MV-4-11 (cell line): Measurements from ENCODE around the gene NCKAP5.

Experiments used
- DNase-seq: peaks from one replicate; lab custom pipeline; 2025; lab: John Stamatoyannopoulos, UW

Gene NCKAP5

DNA sequence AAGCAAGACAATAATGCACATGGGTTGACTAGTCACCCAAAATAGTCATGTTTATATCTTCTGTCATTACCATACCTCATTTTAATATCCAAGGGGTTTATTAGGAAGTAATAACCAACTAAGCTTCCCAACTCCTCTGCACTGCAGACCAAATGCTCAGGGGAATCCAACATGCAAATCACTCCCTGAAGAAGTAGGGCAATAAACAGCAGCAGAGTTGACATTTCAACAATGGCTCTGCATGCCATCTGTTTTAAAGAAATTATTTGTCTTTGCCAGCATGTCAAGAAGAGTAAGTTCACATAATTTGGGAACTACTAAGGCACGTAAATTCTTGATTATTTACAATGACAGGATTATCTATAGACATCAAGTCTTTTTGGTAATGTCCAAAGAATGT, 813.9 kb downstream of the NCKAP5 start:
- no peak for DNase-seq

DNA sequence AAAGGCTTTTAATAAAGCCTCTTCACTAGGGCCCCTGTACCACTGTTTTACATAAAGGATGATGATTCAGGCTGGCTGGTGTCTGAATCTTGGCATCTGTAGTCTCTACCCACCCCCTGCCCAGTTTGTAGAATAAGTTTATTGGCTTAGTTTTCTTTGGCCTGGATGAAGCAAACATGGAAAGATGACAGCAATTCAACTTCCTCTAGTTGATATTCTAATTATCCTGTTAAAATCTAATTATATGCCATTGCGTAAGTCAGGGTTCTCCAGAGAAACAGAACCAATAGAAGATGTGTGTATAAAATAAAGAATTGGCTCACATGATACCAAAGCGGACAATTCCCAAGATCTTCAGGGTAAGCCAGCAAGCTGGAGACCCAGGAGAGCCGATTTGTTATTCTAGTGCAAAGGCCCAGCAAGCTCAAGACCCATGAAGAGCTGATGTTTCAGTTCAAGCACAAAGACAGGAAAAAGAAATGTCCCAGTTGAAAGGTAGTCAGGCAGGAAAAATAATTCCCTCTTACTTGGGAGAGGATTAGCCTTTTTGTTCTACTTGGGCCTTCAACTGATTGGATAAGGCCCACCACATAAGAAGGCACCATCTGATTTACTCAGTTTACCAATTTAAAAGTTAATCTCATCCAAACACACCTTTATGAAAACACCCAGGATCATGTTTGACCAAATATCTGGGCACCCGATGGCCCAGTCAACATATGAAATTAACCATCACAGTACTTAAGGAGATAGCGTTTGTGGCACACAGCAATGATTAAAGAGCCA, 815.6 kb downstream of the NCKAP5 start:
- no peak for DNase-seq

DNA sequence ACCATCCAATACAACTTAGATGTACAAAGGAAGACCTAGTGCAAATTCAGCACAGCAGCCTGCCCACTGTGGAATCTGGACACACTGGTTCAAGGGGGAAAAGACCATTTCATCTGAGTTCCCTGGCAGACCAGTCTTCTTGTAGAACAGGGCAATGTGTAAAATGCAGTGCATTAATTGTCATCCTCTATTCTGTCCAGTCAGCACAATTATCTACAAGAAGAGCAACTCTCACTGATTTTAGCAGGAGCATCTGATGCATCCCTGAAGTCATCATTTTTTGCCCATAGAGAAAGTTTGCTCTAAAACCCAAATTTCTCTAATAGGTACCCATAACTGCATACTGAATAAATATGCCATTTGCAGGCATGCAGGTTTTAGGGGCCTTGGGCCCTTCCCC, 816.4 kb downstream of the NCKAP5 start:
- DNase-seq: no peak

DNA sequence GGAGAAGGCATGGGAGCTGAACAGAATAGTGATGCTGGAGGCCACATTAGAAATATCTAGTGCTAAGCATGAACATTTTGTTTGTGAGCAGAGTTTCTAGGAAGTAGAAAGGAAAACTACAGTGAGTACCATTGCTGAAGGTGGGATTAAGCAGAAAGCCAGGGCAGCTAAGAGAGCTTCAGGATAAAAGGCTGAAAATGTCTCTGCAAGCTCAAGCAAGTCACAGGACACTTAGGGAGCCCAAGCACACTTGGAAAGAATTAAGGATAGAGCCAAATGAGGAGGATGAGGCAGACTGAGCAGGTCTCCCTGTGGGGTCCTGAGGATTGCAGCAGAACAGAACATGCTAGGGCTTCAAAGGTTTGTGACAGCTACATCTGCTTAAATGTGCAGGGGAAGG, 817.7 kb downstream of the NCKAP5 start:
- no peak for DNase-seq

DNA sequence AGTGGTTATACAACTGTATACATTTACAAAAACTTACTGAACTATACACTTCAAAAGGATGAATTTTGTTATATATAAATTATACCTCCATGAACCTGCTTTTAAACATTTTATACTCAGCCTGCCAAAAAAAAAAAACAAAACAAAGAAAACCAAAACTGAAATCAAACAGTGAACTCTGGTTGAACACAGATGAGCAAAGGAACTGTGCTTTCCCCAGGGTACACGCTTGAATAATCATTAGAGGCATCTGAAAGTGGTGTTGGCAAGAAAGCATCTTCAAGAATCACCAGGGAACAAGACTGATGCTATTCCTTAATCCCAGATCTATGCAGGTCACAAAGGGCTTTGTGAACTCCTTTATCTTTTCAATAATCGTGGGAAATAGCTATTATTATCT, 821.2 kb downstream of the NCKAP5 start:
- no peak for DNase-seq

DNA sequence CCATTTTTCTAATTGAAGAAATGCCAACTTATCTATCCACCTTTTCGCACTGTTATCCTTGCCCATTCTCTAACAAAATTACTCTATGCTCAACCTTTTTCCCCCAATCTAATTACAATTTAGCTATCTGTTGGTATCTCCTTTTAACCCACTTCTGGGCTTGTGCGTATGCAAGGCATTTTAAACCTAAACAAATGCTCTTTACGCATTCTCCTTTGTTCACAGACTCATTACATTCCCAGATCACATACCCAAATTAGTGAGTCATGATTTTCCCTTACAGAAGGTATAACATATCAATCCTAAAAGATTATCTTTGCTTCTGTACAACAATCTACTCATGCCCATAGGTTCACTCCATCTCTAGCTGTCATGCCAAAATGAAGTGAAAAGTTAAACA, 826.5 kb downstream of the NCKAP5 start:
- no peak for DNase-seq

DNA sequence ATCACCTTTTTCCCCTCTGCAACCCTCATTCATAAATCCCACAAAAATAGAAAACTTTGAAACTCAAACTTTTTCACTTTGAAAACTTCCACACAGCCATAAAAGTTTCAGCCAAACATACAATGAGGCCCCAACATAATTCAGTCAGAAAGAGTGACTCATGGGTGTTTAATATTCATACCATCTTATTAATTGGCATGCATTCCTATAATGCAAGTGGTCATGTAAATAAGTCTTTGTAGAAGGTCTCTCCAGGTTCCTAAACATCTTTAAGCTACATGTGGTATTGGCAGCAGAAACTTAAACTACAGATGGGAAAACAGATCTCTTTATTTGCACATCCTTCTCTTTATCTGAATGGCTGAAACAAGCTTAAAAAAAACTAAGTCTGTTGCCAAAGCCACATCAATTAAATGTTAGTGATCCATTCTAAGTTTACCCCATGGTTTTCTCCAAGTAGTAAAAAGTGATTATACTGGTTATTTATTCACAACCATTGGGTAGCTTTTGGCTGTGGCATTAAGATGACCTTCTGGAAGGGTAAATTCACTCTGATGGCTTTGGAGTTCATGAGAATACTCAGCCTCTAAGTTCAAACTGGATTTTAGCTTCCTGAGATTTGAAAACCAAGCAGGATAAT, 828.1 kb downstream of the NCKAP5 start:
- DNase-seq: no peak

DNA sequence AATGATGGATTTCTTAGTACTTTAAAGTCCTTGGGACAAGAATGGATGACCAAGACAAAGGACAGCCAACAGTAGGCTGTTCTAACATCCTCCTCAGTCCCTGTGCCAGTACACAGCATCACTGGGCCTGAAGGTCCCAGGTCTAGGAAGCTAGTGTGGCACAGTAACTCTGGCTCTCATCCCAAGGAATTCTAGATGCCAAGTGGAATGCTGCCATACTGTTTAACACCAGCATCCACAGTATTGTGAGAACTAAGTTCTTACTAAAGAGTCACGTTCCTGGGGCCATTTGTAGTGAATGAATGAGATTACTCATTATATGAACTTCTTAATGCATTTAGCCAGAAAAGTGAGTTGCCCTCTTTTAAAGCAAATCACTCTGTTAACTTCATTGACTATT, 830.0 kb downstream of the NCKAP5 start:
- no peak for DNase-seq

DNA sequence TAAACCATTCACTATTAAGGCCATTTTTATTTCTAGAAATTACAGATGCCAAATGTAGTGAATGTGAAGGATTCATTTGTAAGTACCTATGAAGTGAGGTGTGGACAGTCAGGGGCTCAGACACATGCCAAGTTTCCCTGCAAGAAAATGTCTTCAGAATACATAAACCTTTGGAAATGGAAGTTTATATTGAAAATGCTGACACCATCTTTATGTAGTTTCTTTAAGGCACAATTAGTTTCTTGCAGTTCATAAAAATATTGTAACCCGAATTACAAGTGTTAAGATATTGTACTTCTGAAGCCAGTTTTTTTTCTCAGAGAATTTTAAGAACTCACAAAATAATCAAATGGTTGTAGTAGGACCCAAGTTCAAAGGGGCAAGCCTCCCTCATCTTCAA, 832.2 kb downstream of the NCKAP5 start:
- DNase-seq: no peak

DNA sequence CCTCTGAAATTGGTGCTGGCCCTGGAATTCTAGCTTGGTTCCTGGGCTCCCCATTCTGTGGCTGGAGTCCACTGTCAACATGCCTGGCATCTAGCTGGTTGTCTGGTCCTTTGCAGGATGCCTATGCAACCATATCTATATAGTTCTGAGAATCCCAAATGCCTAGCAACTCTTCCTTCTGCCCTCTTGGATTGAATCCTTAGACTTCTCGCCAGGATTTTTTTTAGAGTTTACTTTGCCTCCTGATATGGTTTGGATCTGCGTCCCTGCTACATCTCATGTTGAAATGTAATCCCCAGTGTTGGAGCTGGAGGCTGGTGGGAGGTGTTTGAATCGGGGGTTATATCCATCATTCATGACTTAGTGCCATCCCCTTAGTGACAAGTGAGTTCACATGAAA, 833.3 kb downstream of the NCKAP5 start:
- no peak for DNase-seq

DNA sequence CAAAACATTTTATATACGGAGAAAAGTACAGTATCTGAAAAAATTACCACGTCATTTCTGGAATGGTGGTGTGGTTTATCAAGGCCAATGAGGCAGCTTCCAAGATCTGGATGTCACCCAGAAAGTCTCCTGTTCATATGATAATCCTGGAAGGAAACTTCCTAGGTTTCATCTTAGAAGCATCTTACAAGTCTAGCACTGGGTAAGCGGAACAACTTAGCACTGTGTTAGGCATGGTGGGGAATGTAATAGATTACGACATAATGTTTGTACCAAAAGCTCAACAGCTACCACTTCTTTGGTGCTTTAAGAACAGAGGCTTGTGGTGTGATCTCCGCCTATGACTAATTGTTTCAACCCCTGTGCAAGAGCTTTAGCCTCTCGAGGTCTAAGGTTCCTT, 835.2 kb downstream of the NCKAP5 start:
- peak; percentile 84 for DNase-seq

DNA sequence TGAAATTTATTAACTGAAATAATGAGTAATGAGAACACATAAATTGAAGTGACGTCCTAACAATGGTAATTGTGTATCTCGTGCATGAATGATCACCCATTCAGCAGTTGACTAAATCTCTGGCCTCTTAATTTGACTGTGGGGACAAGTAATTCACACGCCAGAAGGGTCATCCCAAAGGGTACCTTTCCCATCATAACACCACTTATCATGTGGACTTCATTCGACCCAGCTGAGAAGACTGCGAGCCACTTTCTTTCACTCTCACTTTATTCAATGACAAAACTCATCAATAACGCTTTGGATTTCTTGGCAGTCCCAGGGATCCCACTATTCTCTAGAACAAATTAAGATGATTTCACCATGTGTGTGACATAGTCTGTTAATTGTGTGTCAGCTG, 835.6 kb downstream of the NCKAP5 start:
- DNase-seq: no peak

DNA sequence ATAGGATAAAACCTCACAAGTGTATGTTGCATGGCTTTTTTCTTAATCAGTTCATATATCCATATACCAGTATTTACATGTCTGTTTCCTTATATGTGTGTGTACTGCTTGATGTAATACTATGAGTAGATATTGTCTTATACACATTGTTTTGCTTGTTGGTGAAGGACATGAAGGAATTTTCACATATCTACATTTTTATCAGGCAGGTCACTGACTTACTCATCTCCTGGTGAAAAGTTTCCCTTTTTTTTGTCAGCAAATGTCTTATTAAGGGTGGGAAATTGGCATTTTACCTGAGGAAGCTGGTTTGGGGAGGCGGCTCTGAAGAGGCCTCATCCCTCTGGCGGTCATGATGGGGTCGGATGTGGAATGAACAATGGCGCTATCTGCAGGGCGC, 836.8 kb downstream of the NCKAP5 start:
- DNase-seq: no peak

DNA sequence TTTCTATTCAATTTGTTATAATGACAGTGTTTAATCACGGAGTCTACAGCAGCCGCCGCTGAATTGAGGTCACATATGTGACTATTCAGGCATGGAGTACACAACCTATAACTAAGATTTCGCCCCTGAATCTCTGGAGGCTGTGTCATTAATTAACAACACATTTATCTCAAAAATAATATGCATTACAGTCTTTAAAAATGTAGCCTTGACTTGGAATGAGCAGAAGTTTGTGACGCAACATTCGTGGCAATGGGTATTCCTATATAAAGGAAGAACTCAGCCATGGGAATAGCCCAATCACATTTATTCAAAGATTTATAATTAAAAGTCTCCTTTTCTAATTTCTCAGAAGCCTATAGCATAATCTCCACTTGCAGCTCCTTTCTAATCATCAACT, 837.7 kb downstream of the NCKAP5 start:
- no peak for DNase-seq

DNA sequence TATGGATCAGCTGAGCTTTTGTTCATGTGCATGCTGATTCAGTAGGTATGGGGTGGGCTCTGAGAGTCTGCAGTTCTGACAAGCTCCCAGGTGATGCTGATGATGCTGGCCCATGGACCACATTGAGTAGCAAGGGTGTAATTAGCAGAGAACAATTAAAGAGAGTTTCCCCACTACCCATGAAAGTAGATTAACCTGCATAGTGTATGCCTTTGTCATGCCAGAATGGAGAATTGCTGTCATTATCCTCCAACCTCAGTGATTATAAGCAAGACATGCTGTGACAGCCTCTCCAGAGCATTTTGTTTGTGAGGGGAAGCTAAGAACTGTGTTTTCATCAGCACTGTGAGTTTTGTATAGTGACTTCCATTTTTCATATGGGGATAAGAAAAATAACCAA, 838.7 kb downstream of the NCKAP5 start:
- DNase-seq: no peak

DNA sequence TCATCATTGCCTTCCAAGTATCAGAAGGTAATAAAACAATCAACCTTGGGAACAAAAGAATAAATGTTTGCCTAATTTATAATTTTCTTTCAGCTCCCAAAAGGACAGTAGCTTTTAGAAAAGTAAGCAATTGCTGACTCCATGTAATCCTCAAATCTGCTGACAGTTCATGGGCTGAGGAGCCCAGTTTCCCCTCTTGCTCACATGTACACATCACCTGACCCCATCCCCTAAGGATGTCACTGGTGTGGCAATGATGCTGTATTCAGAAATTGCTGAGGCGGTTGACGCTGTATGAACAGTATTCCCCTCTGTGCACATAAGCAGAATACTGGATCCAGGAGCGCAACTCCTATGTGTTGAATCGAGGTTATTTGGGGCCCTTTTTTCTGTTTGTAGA, 842.1 kb downstream of the NCKAP5 start:
- DNase-seq: no peak

DNA sequence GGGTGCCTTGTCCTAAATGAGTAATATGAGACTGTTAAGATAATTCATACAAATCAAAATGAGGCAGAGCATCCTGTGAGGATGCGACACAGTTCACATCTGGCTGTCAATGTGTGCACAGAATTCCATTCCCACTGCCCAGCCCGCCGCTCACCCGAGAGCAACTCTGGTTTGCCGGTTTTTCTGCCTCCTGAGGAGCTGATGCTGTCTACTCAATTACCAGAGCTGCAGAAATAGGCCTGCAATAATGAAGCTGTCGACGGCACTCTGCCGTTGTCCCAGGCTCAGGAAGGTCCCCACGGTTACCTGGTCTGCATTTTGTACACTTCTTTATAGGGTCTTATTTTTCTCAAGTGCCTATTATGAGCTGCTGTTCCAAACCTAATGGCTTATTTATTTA, 842.5 kb downstream of the NCKAP5 start:
- DNase-seq: no peak

DNA sequence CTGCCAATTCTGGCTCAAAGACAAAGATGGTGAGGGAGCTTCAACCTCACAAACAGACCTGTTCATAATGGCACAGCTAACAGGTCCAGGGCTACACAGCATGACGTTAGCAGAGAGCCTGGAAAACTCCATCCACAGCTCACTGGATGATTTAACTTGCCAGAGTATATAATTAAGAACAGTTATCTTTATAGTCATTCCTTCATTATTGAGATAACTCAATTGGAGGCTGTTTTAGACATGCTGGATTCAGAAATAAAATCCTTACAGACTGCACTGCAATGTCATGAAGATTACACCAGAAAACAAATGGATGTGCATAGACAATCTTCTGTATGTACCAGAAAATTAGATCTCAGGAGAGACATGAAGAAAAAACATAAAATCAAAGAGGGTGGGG, 843.1 kb downstream of the NCKAP5 start:
- DNase-seq: no peak

DNA sequence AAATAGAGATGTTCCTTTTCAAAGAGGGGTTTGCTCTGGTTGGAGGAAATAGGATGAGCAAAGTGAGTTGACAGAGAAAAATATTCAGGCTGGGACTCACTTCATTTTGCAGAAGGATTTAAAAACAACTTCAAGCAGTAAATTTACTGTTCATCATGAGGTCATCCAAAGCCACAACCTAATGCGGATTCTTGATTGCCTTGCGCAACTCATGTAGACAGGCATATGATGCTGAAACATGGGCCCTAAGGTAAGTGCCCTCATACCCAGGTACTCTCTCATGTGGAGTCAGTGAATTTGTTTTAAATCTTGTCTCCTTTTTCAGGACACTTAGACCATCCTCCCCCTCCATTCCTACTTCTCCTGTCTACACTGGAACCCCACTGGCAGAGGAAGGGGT, 846.3 kb downstream of the NCKAP5 start:
- peak; percentile 15 for DNase-seq

DNA sequence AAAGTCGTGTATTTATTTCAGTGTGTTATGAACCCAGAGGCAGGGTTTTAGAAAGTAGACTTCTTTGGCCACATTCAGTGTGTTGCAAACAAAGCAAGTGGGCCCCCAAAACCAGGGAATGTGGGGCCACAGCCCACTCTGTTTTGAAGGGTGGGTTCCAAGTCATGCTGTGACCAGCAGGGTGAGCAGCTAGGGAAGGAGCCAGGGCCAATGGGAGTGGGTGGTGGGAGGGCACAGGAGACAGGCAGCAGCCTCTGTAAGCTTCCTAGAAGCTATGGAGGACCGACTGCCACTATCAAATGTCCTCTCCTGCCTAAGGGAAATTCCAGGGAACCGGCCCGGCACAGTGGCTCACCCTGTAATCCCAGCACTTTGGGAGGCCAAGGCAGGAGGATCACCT, 847.9 kb downstream of the NCKAP5 start:
- DNase-seq: no peak

DNA sequence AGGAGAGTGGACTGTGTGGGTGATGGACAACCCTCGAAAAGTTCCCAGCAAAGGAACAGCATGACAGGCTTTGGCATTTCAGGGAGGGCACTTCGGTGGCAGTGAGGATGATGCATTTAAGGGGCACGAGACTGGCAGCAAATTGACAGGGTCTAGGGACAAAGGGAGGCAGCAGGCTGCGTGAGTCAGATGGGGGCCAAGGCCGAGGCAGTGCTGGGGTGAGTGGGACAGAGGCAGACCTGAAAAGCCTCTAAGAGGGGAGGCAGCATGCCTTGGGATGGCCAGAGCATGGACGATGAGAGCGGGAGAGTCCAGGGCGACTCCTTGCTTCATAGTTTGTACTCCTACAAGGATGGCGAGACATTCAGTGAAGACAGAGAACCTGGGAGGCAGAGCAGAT, 848.8 kb downstream of the NCKAP5 start:
- DNase-seq: no peak

DNA sequence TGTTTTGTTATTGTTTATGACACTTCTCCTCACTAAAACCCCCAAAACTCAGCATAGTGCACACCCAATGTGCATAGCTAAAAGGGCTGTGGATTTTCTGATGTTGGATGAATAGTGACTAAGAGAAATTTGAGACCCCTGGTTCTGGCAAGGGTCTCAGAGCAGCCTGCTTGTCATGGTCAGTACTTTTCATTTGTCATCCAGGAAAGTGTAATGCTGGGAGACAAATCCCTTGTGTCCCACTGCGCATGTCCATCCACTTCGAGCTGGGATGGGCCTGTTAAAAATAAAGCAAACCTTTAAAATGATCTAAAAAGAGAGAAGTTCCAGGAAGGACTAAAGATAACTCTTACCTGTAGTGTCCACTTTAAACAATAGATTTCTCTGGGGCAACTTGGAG, 851.3 kb downstream of the NCKAP5 start:
- DNase-seq: no peak

DNA sequence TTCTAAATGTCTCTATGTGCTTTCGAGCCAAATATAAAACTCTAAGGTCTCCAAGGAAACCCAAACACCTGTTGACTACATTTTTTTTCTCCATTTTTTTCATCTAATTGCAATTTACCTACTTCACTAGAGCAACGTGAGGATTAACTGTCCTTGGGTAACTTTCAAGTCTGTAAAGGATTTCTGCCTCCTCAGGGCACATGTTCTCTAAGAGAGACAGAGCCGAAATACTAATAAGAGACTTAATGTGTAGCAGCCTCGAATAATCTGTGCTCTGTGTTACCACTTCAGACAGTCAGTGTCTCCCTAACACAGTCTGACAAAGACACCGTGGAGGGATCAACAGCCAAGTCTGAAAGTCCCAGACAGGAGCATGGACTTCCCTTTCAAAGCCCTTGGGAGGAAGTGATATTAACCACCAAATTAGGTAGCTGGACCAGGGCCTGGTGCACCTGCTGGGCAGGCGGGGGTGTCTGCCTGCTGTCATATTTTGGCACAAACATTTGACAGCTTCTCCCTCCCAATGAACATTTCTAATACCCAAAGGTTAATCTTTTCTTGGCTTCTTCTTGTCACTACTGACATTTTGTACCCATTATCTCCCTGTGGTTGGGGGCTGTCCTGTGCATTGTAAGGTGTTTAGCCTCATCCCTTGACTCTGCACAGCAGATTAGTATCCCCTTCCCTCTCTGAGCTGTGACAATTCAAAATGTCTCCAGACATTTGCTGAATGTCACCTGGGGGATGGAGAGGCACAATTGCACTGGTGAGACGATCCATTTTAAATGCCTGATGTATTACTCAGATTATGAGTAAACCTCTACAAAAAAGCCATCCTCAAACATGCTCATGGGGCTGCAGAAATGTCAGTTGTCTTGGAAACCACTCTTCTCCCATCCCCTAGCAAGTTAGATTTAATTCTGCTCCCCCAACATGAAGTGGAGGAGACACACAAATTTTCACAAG, 852.6 kb downstream of the NCKAP5 start:
- DNase-seq: no peak
